Inferior parietal cortex (tissue), 1 donor: ENCODE results near the gene TRHDE.

Source experiments
- DNase-seq: peaks from one replicate; pipeline ENCODE4 v3.0.0-alpha.2; 2016; ENCODE audit errors: extremely low spot score

The TRHDE gene

GRCh38 chr12:72272091-72272661, at the start of gene TRHDE:
TRHDE (plus strand) TSS chr12:72272370; CDS start chr12:72272644, 274 bp downstream.
- DNase-seq: no peak

- no peak for DNase-seq
Measured at GRCh38 chr12:72226510-72226909, 45.7 kb upstream of the TRHDE start.

- no peak for DNase-seq
Measured at GRCh38 chr12:72228424-72228823, 43.7 kb upstream of the TRHDE start.

GRCh38 chr12:72230589-72230988, 41.6 kb upstream of the TRHDE start:
- no peak for DNase-seq

- DNase-seq: peak; percentile 49
Measured at GRCh38 chr12:72234886-72235285, 37.3 kb upstream of the TRHDE start.

- no peak for DNase-seq
Measured at GRCh38 chr12:72236071-72236705, 36.0 kb upstream of the TRHDE start.

- DNase-seq: no peak
Measured at GRCh38 chr12:72241552-72241951, 30.6 kb upstream of the TRHDE start.

- no peak for DNase-seq
Measured at GRCh38 chr12:72242946-72243345, 29.2 kb upstream of the TRHDE start.

- no peak for DNase-seq
Measured at GRCh38 chr12:72246370-72246769, 25.8 kb upstream of the TRHDE start.

- no peak for DNase-seq
Measured at GRCh38 chr12:72250346-72250745, 21.8 kb upstream of the TRHDE start.

- no peak for DNase-seq
Measured at GRCh38 chr12:72256725-72257124, 15.4 kb upstream of the TRHDE start.

GRCh38 chr12:72261885-72262284, 10.3 kb upstream of the TRHDE start:
- no peak for DNase-seq

- DNase-seq: peak; percentile 44
Measured at GRCh38 chr12:72264548-72265175, 7.5 kb upstream of the TRHDE start.

GRCh38 chr12:72267974-72268373, 4.2 kb upstream of the TRHDE start:
- no peak for DNase-seq

- DNase-seq: no peak
Measured at GRCh38 chr12:72268386-72268785, 3.8 kb upstream of the TRHDE start.

- no peak for DNase-seq
Measured at GRCh38 chr12:72269491-72269890, 2.7 kb upstream of the TRHDE start.

GRCh38 chr12:72270246-72270645, 1.9 kb upstream of the TRHDE start:
- DNase-seq: no peak

GRCh38 chr12:72270961-72271360, 1.2 kb upstream of the TRHDE start:
- DNase-seq: no peak

GRCh38 chr12:72271451-72272090, 599 bp upstream of the TRHDE start:
- DNase-seq: peak; percentile 41

GRCh38 chr12:72272731-72273498, 745 bp downstream of the TRHDE start:
- DNase-seq: no peak

GRCh38 chr12:72273499-72273837, 1.3 kb downstream of the TRHDE start:
- DNase-seq: no peak

- no peak for DNase-seq
Measured at GRCh38 chr12:72273851-72274351, 1.7 kb downstream of the TRHDE start.
